Nucleus accumbens (tissue), 56 donors: ENCODE results near the gene TTC6.

Experiments
- DNase-seq, 56 donors: peaks; one replicate each; lab custom pipeline; 2025; lab: John Stamatoyannopoulos, UW

The TTC6 gene

DNA sequence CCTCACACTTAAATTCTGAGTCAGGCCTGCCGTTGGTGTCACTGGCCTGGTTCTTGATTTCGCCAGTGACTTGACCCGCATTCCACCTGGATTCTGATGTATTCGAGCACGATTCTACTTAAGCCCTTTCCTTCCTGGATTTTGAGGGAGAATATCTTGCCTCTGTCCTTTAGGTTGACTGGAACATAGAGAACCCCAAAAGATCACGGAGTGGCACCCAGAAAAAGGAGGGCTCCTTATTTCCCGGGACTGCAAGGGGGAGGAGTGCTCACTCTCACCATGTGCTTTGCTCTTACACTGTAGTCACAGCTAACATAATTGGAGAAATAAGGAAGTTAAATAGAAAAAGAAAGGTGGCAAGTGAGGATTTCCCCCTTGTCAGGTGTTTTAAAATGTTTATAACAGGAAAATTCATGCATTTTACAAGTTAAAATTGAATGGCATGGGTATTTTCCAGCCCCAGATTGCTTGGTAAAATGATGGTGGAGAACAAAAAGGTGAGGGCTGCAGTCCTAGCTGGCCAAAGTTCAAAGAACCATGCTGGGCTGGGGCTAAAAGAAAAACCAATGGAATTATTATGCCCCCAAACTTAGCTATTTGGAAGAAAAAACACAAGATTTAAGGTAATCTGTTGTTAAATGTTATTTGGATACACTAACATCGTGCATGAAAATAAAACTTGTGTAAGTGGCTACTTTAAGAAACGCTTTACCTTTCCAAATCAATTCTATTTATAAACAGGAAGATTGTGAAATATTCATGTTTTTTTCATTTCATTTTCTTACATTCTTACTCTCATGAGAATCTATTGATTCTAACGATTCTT, 9.2 kb upstream of the TTC6 start:
- no peak for DNase-seq

DNA sequence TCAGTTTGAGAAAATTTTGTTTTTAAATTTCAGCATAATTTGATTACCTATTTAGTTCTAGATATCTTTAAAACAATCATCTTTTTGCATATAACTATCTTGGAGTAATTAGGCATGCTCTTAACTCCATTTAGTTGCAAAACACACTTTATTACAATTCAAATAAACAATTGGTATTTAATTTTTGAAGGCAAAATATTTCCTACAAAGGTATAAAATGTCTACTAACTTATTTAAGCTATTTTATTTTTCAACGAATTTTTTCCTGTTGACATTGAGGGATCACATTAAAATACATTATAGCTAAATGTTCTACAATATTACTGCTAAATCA, 8.7 kb upstream of the TTC6 start:
- no peak for DNase-seq

DNA sequence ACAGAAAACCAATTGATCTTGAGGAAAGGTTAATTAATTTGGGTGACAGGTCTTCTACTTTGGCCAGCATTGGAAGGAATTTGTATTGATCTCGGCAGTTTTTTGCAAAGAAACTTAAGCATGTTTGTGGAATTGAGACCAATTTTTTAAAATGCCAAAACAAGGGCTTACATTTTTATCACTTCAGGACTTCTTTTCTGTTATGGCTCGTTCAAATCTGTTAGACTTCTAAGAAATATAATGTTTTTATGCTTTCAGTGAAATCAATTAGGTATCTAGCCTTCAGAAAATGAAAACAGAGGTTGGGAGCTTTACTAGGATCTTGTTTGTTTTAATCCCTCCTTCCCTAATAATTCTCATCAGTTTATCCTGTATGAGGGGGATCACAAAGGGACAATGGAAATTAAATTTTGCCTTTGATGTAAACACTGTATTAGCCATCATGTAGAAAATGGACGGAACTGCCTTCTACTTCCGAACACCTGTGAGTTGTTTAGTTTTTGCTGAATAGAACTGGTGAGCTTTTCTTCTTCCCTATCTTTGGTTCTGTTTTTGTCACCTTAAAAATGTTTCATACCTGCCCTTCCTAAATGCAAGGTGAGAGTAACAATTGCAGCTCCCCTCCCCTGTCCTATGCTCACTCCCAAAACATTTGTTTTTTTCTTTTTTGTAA, 8.2 kb upstream of the TTC6 start:
- DNase-seq = no peak

DNA sequence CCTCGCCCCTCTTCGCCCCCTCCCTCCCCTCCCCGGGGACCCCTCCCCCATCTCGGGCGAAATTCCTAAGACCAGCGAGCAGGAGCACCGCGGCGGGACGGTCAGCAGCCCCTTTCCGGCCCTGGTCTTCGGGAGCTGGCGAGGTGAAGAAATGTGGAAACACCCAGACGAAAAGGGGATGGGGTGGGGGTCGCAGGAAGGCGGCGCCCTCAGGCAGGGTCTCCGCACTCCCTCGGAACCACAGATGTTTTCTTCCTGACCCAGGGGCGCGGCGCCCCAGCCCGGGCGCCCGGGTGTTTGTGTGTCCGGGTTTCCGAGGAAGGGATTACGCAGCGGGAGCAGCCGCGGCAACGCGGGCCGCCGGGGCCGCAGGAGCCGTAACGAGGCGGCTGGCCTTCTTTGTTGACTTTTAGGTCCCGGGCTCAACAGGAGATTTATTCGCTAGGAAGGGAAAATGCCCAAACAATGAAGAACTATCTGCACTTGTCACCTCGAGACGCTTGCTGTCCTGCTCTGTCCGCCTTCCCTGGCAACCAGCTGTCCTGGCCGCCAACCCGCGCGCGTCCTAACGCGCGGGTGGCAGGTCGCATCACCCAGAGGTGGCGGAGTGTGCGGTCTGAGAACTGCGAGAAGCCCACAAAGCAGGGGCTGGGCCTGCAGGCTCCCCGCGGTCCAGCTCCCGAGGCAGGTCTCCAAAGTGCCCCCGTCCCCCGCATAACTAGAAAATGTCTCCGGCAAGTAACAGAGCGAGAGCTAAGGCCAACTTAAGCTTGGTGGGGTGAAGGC, 7.4 kb upstream of the TTC6 start:
- no peak for DNase-seq

DNA sequence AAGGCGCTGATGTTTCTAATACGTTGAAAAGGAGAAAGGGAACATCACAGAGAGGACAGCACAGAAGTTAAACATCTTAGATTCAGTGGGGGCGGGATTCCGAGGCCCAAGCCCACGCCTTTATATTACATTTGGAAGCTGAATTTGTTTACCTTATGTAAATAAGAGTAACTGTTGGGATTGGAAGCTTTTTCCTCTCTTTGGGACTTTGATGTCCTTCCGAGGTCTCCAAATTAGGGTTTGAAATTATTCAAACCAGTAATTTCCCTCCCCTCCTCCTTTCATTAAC, 6.8 kb upstream of the TTC6 start:
- DNase-seq = no peak

DNA sequence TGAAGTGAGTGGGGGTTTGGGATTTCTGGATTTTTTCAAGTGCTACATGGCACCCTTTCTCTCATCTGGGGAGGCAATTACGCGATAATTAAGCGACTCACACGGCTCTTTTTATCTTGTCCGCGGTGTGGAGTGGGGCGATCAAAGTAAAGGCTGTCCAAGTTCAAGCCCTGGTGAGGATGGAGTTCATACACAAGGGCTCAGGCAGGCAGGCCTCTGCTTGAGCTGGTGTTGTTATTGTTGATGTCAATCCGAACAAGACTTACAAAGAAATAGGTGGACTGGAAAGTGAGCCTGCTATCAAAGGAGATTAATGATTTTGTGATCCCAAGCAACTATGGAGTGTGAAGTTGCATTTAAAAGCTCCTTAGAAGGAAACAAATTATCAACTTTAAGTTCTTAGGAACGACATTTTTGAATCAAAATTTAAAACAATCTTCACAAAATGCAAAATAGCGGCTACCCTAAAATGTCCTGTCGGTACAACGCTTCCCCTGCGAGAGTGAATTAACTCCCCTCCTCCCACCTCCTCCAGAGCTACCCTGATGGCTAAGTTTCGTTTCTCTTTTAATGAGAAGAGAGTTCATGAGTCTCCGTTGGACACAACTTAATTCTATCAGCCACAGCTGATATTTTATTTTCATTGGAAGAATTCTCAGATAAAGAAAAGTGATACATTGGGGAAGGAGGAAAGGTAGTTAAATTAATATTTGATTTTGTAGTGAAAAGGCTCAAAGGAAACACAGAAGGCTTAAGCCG, 6.3 kb upstream of the TTC6 start:
- no peak for DNase-seq

DNA sequence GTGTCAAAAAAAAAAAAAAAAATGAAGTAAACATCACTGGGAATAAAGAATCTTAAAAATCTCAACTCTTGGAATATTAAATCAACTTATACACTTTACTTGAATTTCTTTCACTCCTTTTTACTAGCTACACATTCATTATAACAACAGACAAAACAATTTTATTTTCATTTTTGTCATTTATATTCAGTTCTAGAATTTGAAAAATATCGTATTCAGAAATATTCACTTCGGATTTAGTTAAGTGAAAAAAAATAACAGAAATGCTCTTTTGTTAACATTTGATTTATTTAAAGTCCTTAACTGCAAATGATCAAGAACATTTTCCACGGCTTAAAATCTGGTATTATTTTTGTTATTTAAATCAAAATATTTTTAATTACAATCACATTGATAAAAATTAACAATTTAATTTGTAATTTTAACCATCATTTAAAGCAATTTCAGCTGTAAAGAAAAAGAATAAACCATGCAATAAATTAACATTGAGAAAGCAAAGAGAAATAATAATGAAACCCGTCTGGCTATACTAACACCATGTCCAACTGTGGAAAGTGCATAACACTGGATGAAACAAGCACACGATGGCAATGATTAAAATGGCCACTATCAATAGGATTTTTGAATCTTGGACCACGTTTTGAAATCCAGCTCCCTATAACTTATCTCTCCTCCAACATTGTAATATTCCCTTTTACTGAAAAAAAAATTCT, 5.6 kb upstream of the TTC6 start:
- DNase-seq = no peak

DNA sequence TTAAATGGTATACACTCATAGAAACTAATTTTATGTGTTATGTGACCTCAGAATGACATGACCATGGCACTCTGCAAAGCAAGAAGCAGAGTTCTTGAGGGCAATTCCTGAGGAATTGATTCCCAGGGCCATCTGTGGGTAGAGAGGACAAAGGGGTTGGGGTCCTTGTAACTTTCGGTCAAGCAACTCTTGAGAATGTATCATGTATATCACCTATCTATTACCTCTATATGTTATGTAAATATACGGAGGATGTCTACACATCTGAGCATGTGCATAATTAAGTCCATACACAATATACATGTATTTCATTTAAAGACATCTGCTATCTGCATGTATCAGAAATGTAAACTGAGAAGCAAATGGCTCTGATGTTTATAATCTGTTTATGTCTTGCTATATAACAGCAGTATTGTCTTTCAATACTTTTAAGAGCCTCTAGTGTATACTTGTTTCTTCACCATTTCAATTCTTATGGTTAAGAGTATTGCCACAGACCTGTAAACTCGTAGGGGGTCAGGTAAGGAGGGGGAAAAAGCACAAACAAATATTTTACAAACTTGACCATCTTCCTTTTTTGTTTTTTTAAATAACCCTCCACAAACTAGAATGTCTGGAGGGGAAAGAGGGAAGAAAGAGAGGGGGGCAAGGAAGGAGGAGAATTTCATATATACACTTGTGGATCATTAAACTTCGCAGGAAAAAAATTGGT, 4.8 kb upstream of the TTC6 start:
- no peak for DNase-seq

DNA sequence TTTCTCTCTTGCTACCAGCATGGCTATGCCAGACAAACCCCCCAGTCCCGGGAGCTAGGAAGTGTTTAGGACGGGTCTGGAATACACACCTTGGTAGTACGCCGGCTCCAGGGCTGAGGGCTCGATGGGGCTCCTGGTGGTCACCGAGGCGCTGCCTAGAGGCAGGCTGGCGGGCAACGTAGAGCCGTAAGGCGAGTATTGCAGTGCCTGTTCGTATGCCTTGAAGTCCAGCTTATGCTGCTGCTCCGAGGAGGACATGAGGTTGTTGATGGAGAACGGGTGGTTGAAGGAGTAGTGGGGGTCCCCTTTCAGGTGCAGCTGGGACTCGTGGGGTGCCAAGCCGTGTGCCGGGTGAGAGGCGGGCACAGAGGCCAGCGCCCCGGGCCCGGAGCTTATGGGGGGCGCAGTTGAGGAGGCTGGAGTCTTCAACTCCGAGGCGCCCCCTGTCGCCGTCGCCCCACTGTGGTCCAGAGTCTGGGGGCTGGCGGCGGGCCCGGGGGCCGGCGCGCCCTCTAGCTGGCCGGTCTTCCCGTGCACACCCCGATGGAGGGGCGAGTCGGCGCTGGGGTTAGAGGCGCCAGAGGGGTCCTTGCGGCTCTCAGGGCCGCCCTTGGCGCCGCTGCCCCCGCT, 4.0 kb upstream of the TTC6 start:
- no peak for DNase-seq

DNA sequence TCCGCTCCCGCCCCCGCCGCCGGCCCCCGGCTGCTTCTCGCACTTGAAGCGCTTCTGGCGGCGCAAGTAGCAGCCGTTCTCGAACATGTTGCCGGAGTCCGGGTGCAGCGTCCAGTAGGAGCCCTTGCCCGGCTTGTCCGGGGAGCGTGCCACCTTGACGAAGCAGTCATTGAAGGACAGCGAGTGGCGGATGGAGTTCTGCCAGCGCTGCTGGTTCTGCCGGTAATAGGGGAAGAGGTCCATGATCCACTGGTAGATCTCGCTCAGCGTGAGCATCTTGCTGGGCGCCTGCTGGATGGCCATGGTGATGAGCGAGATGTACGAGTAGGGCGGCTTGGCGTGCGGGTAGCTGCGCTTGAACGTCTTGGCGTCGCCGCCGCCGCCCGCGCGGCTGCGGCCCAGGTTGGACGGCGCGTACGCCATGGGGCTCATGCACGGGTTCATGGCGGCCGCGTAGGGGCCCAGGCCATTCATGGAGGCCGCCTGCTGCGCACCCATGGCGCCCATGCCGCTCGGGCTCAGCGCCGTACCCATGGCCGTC, 3.4 kb upstream of the TTC6 start:
- DNase-seq = no peak

DNA sequence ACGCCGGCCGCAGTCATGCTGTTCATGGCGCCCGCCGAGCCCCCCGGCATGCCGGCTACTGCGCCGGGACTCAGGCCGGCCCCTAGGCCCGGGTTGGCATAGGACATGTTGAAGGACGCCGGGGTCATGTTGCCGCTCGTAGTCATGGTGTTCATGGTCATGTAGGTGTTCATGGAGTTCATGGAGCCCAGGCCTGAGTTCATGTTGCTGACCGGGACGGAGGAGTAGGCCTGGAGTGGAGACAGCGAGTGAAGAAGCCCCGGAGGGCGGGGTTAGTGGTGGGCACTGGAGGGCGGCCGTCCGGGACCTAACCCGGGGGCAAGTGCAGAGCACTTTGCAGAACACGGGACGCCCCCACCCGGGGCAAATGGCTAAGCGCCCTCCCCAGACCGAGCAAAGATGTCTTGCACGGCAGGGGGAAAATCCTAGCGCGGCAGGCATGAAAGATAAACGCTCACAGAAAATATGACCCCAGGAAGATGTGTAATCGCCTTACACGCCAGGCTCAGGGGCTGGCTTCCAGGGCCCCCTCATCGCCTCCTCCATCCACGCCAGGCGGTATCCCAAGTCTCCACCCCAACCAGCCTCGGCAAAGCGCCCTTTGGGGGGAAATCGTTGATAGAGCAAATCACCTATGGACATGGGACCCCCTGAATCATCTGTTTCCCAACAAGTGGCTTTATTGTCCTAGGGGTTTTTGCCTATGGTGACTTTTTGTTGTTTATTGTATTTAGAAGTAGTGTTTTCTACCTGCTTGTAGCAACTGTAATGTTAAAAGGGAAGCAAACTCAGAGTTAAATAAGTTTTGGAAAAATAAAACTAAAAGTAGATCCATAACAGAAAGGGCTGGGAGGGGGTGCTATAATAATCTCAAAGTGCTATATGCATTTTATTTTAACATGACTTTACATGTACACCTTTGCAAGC, 2.7 kb upstream of the TTC6 start:
- no peak for DNase-seq

DNA sequence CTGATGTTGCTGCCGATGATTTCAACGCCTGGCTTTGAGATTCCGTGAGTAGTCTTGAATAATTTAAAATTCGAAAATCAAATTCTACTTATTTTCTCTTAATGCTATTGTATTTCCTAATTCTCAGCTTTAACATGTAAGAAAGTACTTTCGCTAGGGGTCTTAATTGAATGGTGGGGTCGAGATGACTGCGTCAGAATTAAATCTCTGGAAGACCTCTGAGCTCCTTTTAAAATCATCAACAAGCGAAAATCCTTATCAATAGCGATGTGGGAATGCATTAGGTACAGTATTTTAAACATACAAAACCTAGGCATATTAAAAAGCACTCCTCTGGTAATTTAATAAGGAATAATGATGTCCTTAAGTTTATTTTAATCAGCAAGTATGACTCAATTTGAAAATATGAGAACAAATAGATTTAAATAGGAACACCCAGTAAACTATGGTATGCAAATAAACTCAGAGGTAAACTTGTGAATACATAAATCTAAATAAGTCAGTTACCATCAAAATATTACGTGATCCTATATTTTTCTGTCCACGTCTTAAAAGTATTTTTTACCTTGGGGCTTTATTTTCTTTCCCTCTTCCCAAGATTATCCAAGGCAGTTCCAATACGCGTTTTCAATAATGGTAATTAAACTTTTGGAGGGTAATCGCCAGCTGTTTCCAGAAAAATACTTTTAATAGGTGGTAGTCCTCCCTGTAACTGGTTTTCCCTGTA, 1.8 kb upstream of the TTC6 start:
- DNase-seq = no peak

DNA sequence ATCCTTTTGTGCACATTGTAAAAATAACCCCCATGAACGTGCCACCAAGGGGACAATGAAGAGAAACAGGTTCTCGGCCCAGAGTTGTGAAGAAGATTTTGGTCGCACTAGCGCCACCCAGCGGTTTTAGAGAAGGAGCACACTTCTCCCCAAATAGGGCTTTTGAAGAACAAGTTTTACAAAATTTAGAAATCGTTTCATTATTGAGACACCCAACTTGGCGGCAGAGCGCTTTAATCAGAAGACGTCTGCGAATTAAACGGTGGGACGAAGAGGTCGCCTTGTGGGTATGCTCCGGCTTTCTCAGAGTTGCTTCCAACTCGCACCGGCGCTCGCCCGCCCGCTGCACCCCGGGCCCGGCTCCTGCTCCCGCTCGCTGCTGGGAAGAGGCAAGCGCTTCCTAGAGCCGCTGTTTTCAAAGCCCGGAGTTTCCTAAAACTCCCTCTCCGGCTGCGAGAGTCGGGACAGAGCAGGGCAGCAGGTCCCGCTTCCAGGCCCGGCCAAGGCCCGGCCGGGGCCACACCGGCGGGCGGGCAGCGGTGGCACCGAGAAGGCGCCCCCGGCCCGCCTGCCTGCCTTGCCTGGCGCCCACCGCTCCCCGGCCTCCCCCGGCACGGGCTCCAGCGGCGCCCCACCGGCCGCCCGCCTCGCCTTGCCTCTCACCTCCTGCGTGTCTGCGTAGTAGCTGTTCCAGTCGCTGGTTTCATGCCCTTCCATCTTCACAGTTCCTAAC, 1.0 kb upstream of the TTC6 start:
- DNase-seq = peak in 5 of 56 donors; percentile 6 to 59 (median 21)

DNA sequence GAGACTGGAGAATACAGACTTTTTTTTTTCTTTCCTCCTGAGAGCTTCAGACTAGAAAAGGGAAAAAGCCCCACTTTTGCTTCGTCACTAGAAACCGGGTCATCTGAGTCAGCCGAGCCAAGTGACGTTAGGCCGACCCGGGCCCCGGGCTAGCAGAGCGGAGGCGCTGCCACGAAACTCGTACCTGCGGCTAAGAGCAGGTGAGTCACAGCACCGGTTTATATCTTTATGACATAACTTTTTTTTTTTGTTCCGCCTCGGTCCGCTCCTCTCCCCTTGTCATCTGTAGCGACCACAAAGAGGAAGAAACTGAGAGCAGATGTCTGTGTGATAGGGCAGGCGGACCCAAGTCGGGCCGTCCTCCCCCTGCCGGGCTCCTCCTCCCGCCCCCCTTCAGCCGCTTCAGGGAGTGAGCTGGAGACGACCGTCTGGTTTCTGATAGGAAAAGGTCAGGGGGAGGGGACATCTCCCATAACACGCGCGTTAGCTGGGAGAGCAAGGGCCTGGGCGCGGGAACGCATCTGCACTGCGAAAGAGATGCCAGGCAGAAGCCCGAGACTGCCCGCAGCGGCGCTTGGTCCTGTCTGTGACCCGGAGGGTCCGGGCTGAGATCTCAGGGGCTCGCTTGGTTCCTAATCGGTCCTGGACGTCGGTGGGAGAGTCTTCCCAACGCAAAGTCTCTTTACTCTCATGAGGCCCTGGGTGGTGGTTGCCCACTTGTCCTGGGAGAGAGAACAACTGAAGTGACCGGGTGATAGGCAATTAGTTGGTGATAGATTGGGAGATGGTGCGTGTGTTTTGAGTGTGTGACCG, 586 bp downstream of the TTC6 start:
- DNase-seq = no peak

DNA sequence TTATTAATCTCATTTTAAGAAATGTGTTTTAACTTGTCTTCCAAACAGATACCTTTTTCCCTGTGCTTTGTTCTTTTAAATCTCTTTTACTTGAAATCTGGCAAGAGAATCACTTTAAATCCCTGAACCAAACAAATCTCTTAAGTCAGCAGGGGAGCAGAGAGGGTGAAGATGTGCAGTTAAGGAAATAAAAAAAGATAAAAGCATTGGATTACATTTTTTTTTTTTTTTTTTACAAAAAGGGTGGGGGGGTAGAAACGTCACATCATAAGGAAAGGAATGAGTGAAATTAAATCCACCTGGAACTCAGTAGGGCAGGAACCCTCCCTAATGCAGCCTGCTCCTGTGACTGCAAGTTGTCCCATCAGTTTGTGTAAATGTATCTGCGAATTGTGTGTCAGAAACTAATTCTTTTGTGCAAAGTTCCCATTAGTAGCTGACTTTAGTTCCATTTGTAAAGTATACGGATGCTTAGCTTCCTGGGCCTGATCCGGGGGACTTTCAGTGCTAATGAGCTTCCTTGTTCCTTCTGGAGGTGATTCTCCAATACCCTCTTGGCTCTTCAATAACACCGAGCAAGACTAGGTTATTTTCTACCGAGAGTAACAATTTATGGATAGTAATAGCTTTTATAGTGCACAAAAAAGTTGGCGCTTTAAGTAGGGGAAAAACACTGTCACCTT, 1.5 kb downstream of the TTC6 start:
- no peak for DNase-seq
